Astrocyte (in vitro differentiated cells and primary cell): ENCODE data around the gene EMX1. TPM values are rescaled to one million over a fixed set of nuclear protein-coding genes. Genes with fewer than 3 reads are reported as not detected.

Experiments
- DNase-seq: peaks from one replicate; pipeline ENCODE4 v3.0.0-alpha.2; 2010; ENCODE audit warnings: low read depth
- FAIRE-seq: peaks from 2 replicates; lab custom pipeline; 2011; peaks lifted over from hg19 to GRCh38; lab: Jason Lieb, UNC
- H2AFZ ChIP-seq: 2 replicates; pipeline ENCODE4 v1.6.0; 2012; ENCODE audit warnings: low read depth, low read length, inconsistent platforms
- H3K27ac ChIP-seq: 2 replicates; pipeline ENCODE4 v1.5.1; 2011; ENCODE audit warnings: low read depth, low read length, inconsistent platforms
- H3K27me3 ChIP-seq: 2 replicates; pipeline ENCODE4 v1.6.0; 2011; ENCODE audit warnings: low read length, inconsistent platforms; ENCODE audit not compliant: insufficient read depth
- H3K36me3 ChIP-seq: 2 replicates; pipeline ENCODE4 v1.5.1; 2011; ENCODE audit warnings: low read length, inconsistent platforms; ENCODE audit not compliant: insufficient read depth
- H3K4me1 ChIP-seq: 2 replicates; pipeline ENCODE4 v1.5.1; 2011; ENCODE audit warnings: low read length, inconsistent platforms; ENCODE audit not compliant: insufficient read depth
- H3K4me2 ChIP-seq: 2 replicates; pipeline ENCODE4 v1.6.0; 2012; ENCODE audit warnings: low read length, inconsistent platforms
- H3K4me3 ChIP-seq: 2 replicates; pipeline ENCODE4 v1.5.1; 2011; ENCODE audit warnings: low read depth, mild to moderate bottlenecking, low read length, inconsistent platforms; ENCODE audit not compliant: insufficient read depth
- H3K79me2 ChIP-seq: 2 replicates; pipeline ENCODE4 v1.6.0; 2012; ENCODE audit warnings: mild to moderate bottlenecking, low read length, inconsistent platforms; ENCODE audit not compliant: insufficient read depth
- H3K9ac ChIP-seq: 2 replicates; pipeline ENCODE4 v1.6.0; 2012; ENCODE audit warnings: mild to moderate bottlenecking, low read length, inconsistent platforms
- H3K9me3 ChIP-seq: 2 replicates; pipeline ENCODE4 v1.5.1; 2012; ENCODE audit warnings: low read depth, mild to moderate bottlenecking, low read length, inconsistent platforms; ENCODE audit not compliant: insufficient read depth
- H4K20me1 ChIP-seq: 2 replicates; pipeline ENCODE4 v1.6.0; 2012; ENCODE audit warnings: low read length, inconsistent platforms; ENCODE audit not compliant: insufficient read depth
- H3K27ac Mint-ChIP-seq: one replicate; pipeline ENCODE4 v1.8.0; 2021; ENCODE audit warnings: mild to moderate bottlenecking, mixed read lengths; ENCODE audit not compliant: unreplicated experiment
- H3K27me3 Mint-ChIP-seq: one replicate; pipeline ENCODE4 v1.8.0; 2021; ENCODE audit warnings: low read depth, mixed read lengths; ENCODE audit not compliant: unreplicated experiment
- H3K36me3 Mint-ChIP-seq: one replicate; pipeline ENCODE4 v1.8.0; 2021; ENCODE audit warnings: low read depth, mixed read lengths; ENCODE audit not compliant: unreplicated experiment
- H3K4me1 Mint-ChIP-seq: one replicate; pipeline ENCODE4 v1.8.0; 2021; ENCODE audit warnings: low read depth, mixed read lengths; ENCODE audit not compliant: unreplicated experiment
- H3K4me3 Mint-ChIP-seq: one replicate; pipeline ENCODE4 v1.8.0; 2021; ENCODE audit warnings: mild to moderate bottlenecking, moderate library complexity, mixed read lengths; ENCODE audit not compliant: unreplicated experiment
- H3K9me3 Mint-ChIP-seq: one replicate; pipeline ENCODE4 v1.8.0; 2021; ENCODE audit warnings: mild to moderate bottlenecking, mixed read lengths; ENCODE audit not compliant: unreplicated experiment
- CTCF ChIP-seq: IDR thresholded peaks from 2 replicates; pipeline ENCODE4 v1.5.1; 2011; ENCODE audit warnings: low read depth, mild to moderate bottlenecking, inconsistent platforms, low read length, moderate library complexity; ENCODE audit not compliant: insufficient read depth
- EZH2 ChIP-seq: IDR thresholded peaks from 2 replicates; pipeline ENCODE4 v1.6.1; 2012; ENCODE audit warnings: mild to moderate bottlenecking, low read length, inconsistent platforms; ENCODE audit not compliant: insufficient read depth
- total RNA-seq: library from RNA; stranded (reverse); gene quantifications from 2 replicates; pipeline ENCODE4 v1.2.1, GENCODE V29; 2021

The EMX1 gene
- total RNA-seq, 1 donor from 2014 or later, result 0.48 TPM

GRCh38 chr2:72887032-72887739, 30.1 kb upstream of the EMX1 start, which contains the start of gene SPR:
TSS of gene SPR (plus strand) at chr2:72887408. CDS start at chr2:72887433, 25 bp downstream.
- Histone ChIP-seq H3K36me3 (no peaks in the 10 kb centered on the region), H3K9me3 (no peaks in the 10 kb centered on the region), H3K79me2 (no peaks in the 10 kb centered on the region), H3K9ac (peak within 1 kb of the TSS; percentile 68), H3K27ac (no peak within 1 kb of the TSS), H2AFZ (peak within 1 kb of the TSS; percentile 97), H3K27me3 (peaks cover 7% of the 10 kb centered on the region), H4K20me1 (peaks cover 12% of the 10 kb centered on the region), H3K4me1 (peaks cover 6% of the 10 kb centered on the region), H3K4me2 (peak within 1 kb of the TSS; percentile 99), H3K4me3 (peak within 1 kb of the TSS; percentile 64)
- H3K4me1 Mint-ChIP-seq, result peaks cover 3% of the 10 kb centered on the region
- no peaks in the 10 kb centered on the region for H3K9me3 Mint-ChIP-seq
- FAIRE-seq (no peak), DNase-seq (peak; percentile 28)
- H3K36me3 Mint-ChIP-seq, result peaks cover 19% of the 10 kb centered on the region
- peak within 1 kb of the TSS; percentile 81 for H3K27ac Mint-ChIP-seq
- TF ChIP-seq EZH2 (peak; percentile 24), CTCF (no peak)
- H3K27me3 Mint-ChIP-seq, result peaks cover 19% of the 10 kb centered on the region
- peak within 1 kb of the TSS; percentile 86 for H3K4me3 Mint-ChIP-seq

GRCh38 chr2:72887740-72888437, 29.4 kb upstream of the EMX1 start:
- peak; percentile 70 for DNase-seq
- peaks cover 19% of the 10 kb centered on the region for H3K27me3 Mint-ChIP-seq
- peak overlapping the region; percentile 81 for H3K4me3 Mint-ChIP-seq

More at GRCh38 chr2:72887740-72888437, 29.4 kb upstream of the EMX1 start:
- FAIRE-seq, result no peak
- Histone ChIP-seq H3K9me3 (no peaks in the 10 kb centered on the region), H3K27ac (no peak overlapping the region), H3K9ac (peak overlapping the region; percentile 68), H3K4me2 (peak overlapping the region; percentile 99), H3K79me2 (no peaks in the 10 kb centered on the region), H3K27me3 (peaks cover 7% of the 10 kb centered on the region), H3K4me1 (peaks cover 6% of the 10 kb centered on the region), H3K36me3 (no peaks in the 10 kb centered on the region), H4K20me1 (peaks cover 12% of the 10 kb centered on the region), H3K4me3 (peak overlapping the region; percentile 64), H2AFZ (peak overlapping the region; percentile 97)
- Mint-ChIP-seq H3K4me1 (peaks cover 3% of the 10 kb centered on the region), H3K27ac (no peak overlapping the region), H3K36me3 (peaks cover 19% of the 10 kb centered on the region), H3K9me3 (no peaks in the 10 kb centered on the region)
- no peak for TF ChIP-seq EZH2
- peak; percentile 96 for TF ChIP-seq CTCF
